Endometrial microvascular endothelial cells (primary cell): ENCODE measurements around the gene ACVR1C. TPM values are rescaled to one million over a fixed set of nuclear protein-coding genes. Genes with fewer than 3 reads are reported as not detected.
"Not testable (repeated sequence)": the region's sequence is repeated elsewhere in the genome, so short reads cannot be mapped to it uniquely, and the experiment has no call there.

Source experiments
- in situ Hi-C: cut with HindIII; loops from 2 replicates; pipeline ENCODE4 v1.10.0; 2017; ENCODE audit warnings: low sequenced_read_pairs, low pct_unique_long_range_greater_than_20kb; ENCODE audit errors: inconsistent ontology term
- total RNA-seq: library from RNA; depleted of rRNA; stranded (reverse); fragments of >200 nt; gene quantifications from one replicate; pipeline ENCODE4 v1.2.3, GENCODE V29; 2015; ENCODE audit errors: inconsistent ontology term

Gene ACVR1C
- total RNA-seq, 1 donor from 2014 or later = not detected

GRCh38 chr2:157592948-157593347 is 35.7 kb downstream of the ACVR1C start:
- in situ Hi-C loops = no loop called here

- in situ Hi-C loops = no loop called here
Measured at GRCh38 chr2:157592374-157592773, 36.3 kb downstream of the ACVR1C start.

GRCh38 chr2:157587576-157587975 is 41.1 kb downstream of the ACVR1C start:
- in situ Hi-C loops = no loop called here

- in situ Hi-C loops = no loop called here
Measured at GRCh38 chr2:157574165-157574564, 54.5 kb downstream of the ACVR1C start.

GRCh38 chr2:157572725-157573124 is 55.9 kb downstream of the ACVR1C start:
- in situ Hi-C loops = no loop called here

- in situ Hi-C loops = not testable (repeated sequence)
Measured at GRCh38 chr2:157566623-157567022, 62.0 kb downstream of the ACVR1C start.

- in situ Hi-C loops = not testable (repeated sequence)
Measured at GRCh38 chr2:157566113-157566512, 62.6 kb downstream of the ACVR1C start.

GRCh38 chr2:157565550-157565949 is 63.1 kb downstream of the ACVR1C start:
- in situ Hi-C loops = no loop called here

- in situ Hi-C loops = no loop called here
Measured at GRCh38 chr2:157559890-157560289, 68.8 kb downstream of the ACVR1C start.

- in situ Hi-C loops = no loop called here
Measured at GRCh38 chr2:157559461-157559860, 69.2 kb downstream of the ACVR1C start.

GRCh38 chr2:157559061-157559460 is 69.6 kb downstream of the ACVR1C start:
- in situ Hi-C loops = no loop called here

- in situ Hi-C loops = no loop called here
Measured at GRCh38 chr2:157557770-157558169, 70.9 kb downstream of the ACVR1C start.

- in situ Hi-C loops = no loop called here
Measured at GRCh38 chr2:157540102-157540501, 88.6 kb downstream of the ACVR1C start.

GRCh38 chr2:157538064-157538463 is 90.6 kb downstream of the ACVR1C start:
- in situ Hi-C loops = no loop called here

- in situ Hi-C loops = no loop called here
Measured at GRCh38 chr2:157536815-157537214, 91.8 kb downstream of the ACVR1C start.

GRCh38 chr2:157528963-157529751 is 99.5 kb downstream of the ACVR1C start:
- in situ Hi-C loops = no loop called here

- in situ Hi-C loops = no loop called here
Measured at GRCh38 chr2:157526070-157526469, 102.6 kb downstream of the ACVR1C start.

- in situ Hi-C loops = no loop called here
Measured at GRCh38 chr2:157523270-157524247, 105.1 kb downstream of the ACVR1C start.

- in situ Hi-C loops = not testable (repeated sequence)
Measured at GRCh38 chr2:157514966-157515365, 113.7 kb downstream of the ACVR1C start.

GRCh38 chr2:157509744-157510143 is 118.9 kb downstream of the ACVR1C start:
- in situ Hi-C loops = no loop called here
